SK-N-SH (cell line): ENCODE results near the gene CERS6. TPM values are rescaled to one million over a fixed set of nuclear protein-coding genes. Genes with fewer than 3 reads are reported as not detected.

Experiments
- CTCF ChIA-PET: fragments of 300-600, 350-600 bp; formaldehyde crosslinking; extraction: SDS; loops from one replicate; lab custom pipeline; 2021; lab: Yijun Ruan, JAX
- POLR2A ChIA-PET: fragments of 350-600 bp; sonication (Branson Sonifier 250); formaldehyde crosslinking; extraction: SDS; loops from one replicate; lab custom pipeline; 2020; ENCODE audit warnings: antibody characterized with exemption, inconsistent platforms; lab: Yijun Ruan, JAX
- DNase-seq: peaks from one replicate; pipeline ENCODE4 v3.0.0; 2012
- H2AFZ ChIP-seq: fragments of 200-600 bp; sonication (generic); 2 replicates; pipeline ENCODE4 v1.8.1; 2016; ENCODE audit warnings: antibody characterized with exemption, mild to moderate bottlenecking, low read depth
- H3F3A ChIP-seq: fragments of 200-600 bp; sonication (generic); replicated peaks from 2 replicates; pipeline ENCODE3; 2016; ENCODE audit warnings: antibody characterized with exemption, mild to moderate bottlenecking; ENCODE audit not compliant: insufficient read depth
- H3K27ac ChIP-seq, 2 experiments: fragments of 200-500 bp in 1 of 2; fragments of 200-600 bp in 1 of 2; sonication (Bioruptor generic) in 1 of 2; sonication (generic), shearing (Covaris generic) in 1 of 2; 2 replicates each; pipeline versions ENCODE4 v1.5.1 to v1.6.1; 2014 to 2016; ENCODE audit warnings: low read depth in 2 of 2, inconsistent platforms in 1 of 2, low read length in 1 of 2, mild to moderate bottlenecking in 1 of 2, mixed read lengths in 1 of 2
- H3K27me3 ChIP-seq: fragments of 200-600 bp; sonication (generic), shearing (Covaris generic); 2 replicates; pipeline ENCODE4 v1.6.1; 2016; ENCODE audit warnings: mixed run types; ENCODE audit not compliant: insufficient read depth
- H3K36me3 ChIP-seq, 2 experiments: fragments of 200-500 bp in 1 of 2; fragments of 200-600 bp in 1 of 2; sonication (Bioruptor generic) in 1 of 2; sonication (generic) in 1 of 2; replicated peaks in 1 of 2; 2 replicates each; pipeline versions ENCODE3 to v1.5.1; 2014 to 2016; ENCODE audit warnings: low read length in 1 of 2, mild to moderate bottlenecking in 1 of 2; ENCODE audit not compliant: insufficient read depth in 2 of 2, control insufficient read depth in 1 of 2
- H3K4me1 ChIP-seq, 2 experiments: fragments of 200-500 bp in 1 of 2; fragments of 200-600 bp in 1 of 2; sonication (Bioruptor generic) in 1 of 2; sonication (generic), shearing (Covaris generic) in 1 of 2; 2 replicates each; pipeline versions ENCODE4 v1.5.1 to v1.6.1; 2014 to 2016; ENCODE audit warnings: low read depth in 1 of 2, low read length in 1 of 2, mixed run types in 1 of 2; ENCODE audit not compliant: insufficient read depth in 2 of 2, control insufficient read depth in 1 of 2
- H3K4me2 ChIP-seq: fragments of 200-600 bp; sonication (generic), shearing (Covaris generic); 2 replicates; pipeline ENCODE4 v1.6.1; 2017; ENCODE audit warnings: mixed run types
- H3K4me3 ChIP-seq, 2 experiments: fragments of 200-500 bp in 1 of 2; fragments of 200-600 bp in 1 of 2; sonication (Bioruptor generic) in 1 of 2; sonication (generic), shearing (Covaris generic) in 1 of 2; 2 replicates each; pipeline versions ENCODE4 v1.5.1 to v1.8.1; 2014 to 2016; ENCODE audit warnings: low read depth in 2 of 2, inconsistent platforms in 1 of 2, low read length in 1 of 2, mild to moderate bottlenecking in 1 of 2, mixed read lengths in 1 of 2, moderate library complexity in 1 of 2
- H3K79me2 ChIP-seq: fragments of 200-600 bp; sonication (generic); 2 replicates; pipeline ENCODE4 v1.8.1; 2017; ENCODE audit warnings: mild to moderate bottlenecking; ENCODE audit not compliant: insufficient read depth
- H3K9ac ChIP-seq: fragments of 200-600 bp; sonication (generic); 2 replicates; pipeline ENCODE4 v1.6.1; 2017; ENCODE audit warnings: mixed run types
- H3K9me2 ChIP-seq: fragments of 200-600 bp; sonication (generic); 2 replicates; pipeline ENCODE4 v1.6.1; 2017; ENCODE audit warnings: mixed run types
- H3K9me3 ChIP-seq: fragments of 200-600 bp; sonication (generic); 2 replicates; pipeline ENCODE4 v1.6.1; 2017; ENCODE audit warnings: mixed run types, mild to moderate bottlenecking, moderate library complexity
- H4K20me1 ChIP-seq: fragments of 200-600 bp; sonication (generic); 2 replicates; pipeline ENCODE4 v1.6.1; 2017; ENCODE audit warnings: mild to moderate bottlenecking, mixed run types; ENCODE audit not compliant: insufficient read depth
- ELF1 ChIP-seq: IDR thresholded peaks from 2 replicates; pipeline ENCODE4 v1.4.0; 2012
- EP300 ChIP-seq, 2 experiments: IDR thresholded peaks; 2 replicates each; pipeline versions ENCODE4 v1.4.0 to v1.6.1; 2012; ENCODE audit warnings: borderline replicate concordance in 1 of 2, low read depth in 1 of 2, low read length in 1 of 2
- FOSL2 ChIP-seq: IDR thresholded peaks from 2 replicates; pipeline ENCODE4 v1.4.0; 2012; ENCODE audit warnings: low read depth, mild to moderate bottlenecking, moderate library complexity, borderline replicate concordance
- FOXM1 ChIP-seq: IDR thresholded peaks from 2 replicates; pipeline ENCODE4 v1.4.0; 2012; ENCODE audit warnings: low read depth, mild to moderate bottlenecking
- GABPA ChIP-seq: IDR thresholded peaks from 2 replicates; pipeline ENCODE4 v1.4.0; 2012; ENCODE audit warnings: low read depth, mild to moderate bottlenecking
- GATA2 ChIP-seq: sonication (generic); formaldehyde crosslinking; IDR thresholded peaks from 2 replicates; pipeline ENCODE4 v1.5.0; 2020; ENCODE audit warnings: mild to moderate bottlenecking, missing genetic modification reagents
- IRF3 ChIP-seq: fragments of 150-350 bp; IDR thresholded peaks from 2 replicates; pipeline ENCODE4 v1.6.1; 2016; ENCODE audit warnings: mild to moderate bottlenecking, low read depth, low read length
- JUND ChIP-seq: IDR thresholded peaks from 2 replicates; pipeline ENCODE4 v1.4.0; 2012
- NFIC ChIP-seq: IDR thresholded peaks from 2 replicates; pipeline ENCODE4 v1.4.0; 2012; ENCODE audit warnings: borderline replicate concordance
- NRF1 ChIP-seq: IDR thresholded peaks from 2 replicates; pipeline ENCODE4 v1.6.1; 2012; ENCODE audit warnings: low read depth, mild to moderate bottlenecking, low read length
- POLR2AphosphoS5 ChIP-seq: IDR thresholded peaks from 2 replicates; pipeline ENCODE4 v1.6.1; 2012; ENCODE audit warnings: low read depth, low read length
- RAD21 ChIP-seq: IDR thresholded peaks from 2 replicates; pipeline ENCODE4 v1.6.1; 2012; ENCODE audit warnings: mild to moderate bottlenecking, low read length
- RCOR1 ChIP-seq: fragments of 150-350 bp; IDR thresholded peaks from 2 replicates; pipeline ENCODE4 v1.6.1; 2017; ENCODE audit warnings: antibody characterized with exemption, low read length
- RFX5 ChIP-seq: IDR thresholded peaks from 2 replicates; pipeline ENCODE4 v1.6.1; 2012; ENCODE audit warnings: mild to moderate bottlenecking, improper control_type of control experiment, low read length
- SIN3A ChIP-seq: IDR thresholded peaks from 2 replicates; pipeline ENCODE4 v1.6.1; 2012; ENCODE audit warnings: low read depth, mild to moderate bottlenecking, low read length, moderate library complexity, borderline replicate concordance
- TCF12 ChIP-seq: IDR thresholded peaks from 2 replicates; pipeline ENCODE4 v1.4.0; 2012
- ZBTB33 ChIP-seq: IDR thresholded peaks from 2 replicates; pipeline ENCODE4 v1.4.0; 2012; ENCODE audit warnings: low read depth, borderline replicate concordance
- WGBS: methylation state at CpG from one replicate; pipeline ENCODE4 v1.1.6; 2017; ENCODE audit warnings: low lambda C conversion rate; 5-methylcytosine and 5-hydroxymethylcytosine counted together
- polyA plus RNA-seq, 3 experiments: library from polyadenylated mRNA; depleted of rRNA; stranded (reverse); fragments of >200 nt; gene quantifications; 2 replicates each; pipeline ENCODE4 v1.2.3, GENCODE V29; 2012
- TF ChIP-seq, protein P1 (sequence below): IDR thresholded peaks from 2 replicates; pipeline ENCODE4 v1.4.0; 2012; ENCODE audit warnings: low read depth
- TF ChIP-seq, protein P2 (sequence below): fragments of 150-350 bp; IDR thresholded peaks from 2 replicates; pipeline ENCODE4 v1.6.1; 2017; ENCODE audit warnings: antibody characterized with exemption, low read length, low read depth, borderline replicate concordance
- TF ChIP-seq, protein P3 (sequence below): IDR thresholded peaks from 2 replicates; pipeline ENCODE4 v1.6.1; 2012; ENCODE audit warnings: mild to moderate bottlenecking, low read depth, low read length, moderate library complexity

Gene CERS6
- polyA plus RNA-seq, 1 of the 3 experiments (the other 2 are of a cell fraction): 1.8 TPM

DNA sequence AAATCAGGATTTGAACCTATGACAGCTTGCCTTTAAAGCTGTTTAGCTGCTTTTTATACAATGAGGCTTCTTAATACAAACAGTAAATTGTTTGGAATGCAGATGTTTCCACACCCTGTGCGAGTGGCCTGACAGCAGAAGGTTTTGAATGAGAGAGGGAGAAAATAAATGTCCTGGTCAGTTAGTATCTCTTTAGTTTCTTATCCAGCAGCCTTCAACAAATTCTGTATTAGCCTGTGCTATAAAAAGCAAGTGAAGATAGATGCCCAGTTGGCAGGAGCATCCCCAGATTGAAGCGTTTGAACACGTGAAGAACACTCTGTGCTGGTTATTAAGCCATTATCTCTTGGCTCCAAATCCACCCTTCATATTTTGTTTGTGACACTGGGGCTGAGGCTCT, 70.6 kb downstream of the CERS6 start:
- TF ChIP-seq IRF3: no peak
- no peak for TF ChIP-seq FOSL2
- TF ChIP-seq NFIC: no peak
- TF ChIP-seq, protein P1, sequence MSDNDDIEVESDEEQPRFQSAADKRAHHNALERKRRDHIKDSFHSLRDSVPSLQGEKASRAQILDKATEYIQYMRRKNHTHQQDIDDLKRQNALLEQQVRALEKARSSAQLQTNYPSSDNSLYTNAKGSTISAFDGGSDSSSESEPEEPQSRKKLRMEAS: no peak
- TF ChIP-seq NRF1: no peak
- no peak for TF ChIP-seq FOXM1
- no peak for TF ChIP-seq RFX5
- TF ChIP-seq, protein P2, sequence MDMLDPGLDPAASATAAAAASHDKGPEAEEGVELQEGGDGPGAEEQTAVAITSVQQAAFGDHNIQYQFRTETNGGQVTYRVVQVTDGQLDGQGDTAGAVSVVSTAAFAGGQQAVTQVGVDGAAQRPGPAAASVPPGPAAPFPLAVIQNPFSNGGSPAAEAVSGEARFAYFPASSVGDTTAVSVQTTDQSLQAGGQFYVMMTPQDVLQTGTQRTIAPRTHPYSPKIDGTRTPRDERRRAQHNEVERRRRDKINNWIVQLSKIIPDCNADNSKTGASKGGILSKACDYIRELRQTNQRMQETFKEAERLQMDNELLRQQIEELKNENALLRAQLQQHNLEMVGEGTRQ: no peak
- TF ChIP-seq GABPA: no peak
- TF ChIP-seq TCF12: no peak
- no peak for TF ChIP-seq GATA2
- no peak for TF ChIP-seq EP300 (IDR thresholded peaks at IDR 0.05; ENCODE audit: borderline replicate concordance in 1 of 2, low read depth in 1 of 2, low read length in 1 of 2)
- TF ChIP-seq RCOR1: no peak
- TF ChIP-seq SIN3A: no peak
- no peak for TF ChIP-seq JUND
- no peak for TF ChIP-seq ZBTB33
- TF ChIP-seq ELF1: no peak
- no peak for TF ChIP-seq RAD21
- no peak for TF ChIP-seq POLR2AphosphoS5
- TF ChIP-seq, protein P3, sequence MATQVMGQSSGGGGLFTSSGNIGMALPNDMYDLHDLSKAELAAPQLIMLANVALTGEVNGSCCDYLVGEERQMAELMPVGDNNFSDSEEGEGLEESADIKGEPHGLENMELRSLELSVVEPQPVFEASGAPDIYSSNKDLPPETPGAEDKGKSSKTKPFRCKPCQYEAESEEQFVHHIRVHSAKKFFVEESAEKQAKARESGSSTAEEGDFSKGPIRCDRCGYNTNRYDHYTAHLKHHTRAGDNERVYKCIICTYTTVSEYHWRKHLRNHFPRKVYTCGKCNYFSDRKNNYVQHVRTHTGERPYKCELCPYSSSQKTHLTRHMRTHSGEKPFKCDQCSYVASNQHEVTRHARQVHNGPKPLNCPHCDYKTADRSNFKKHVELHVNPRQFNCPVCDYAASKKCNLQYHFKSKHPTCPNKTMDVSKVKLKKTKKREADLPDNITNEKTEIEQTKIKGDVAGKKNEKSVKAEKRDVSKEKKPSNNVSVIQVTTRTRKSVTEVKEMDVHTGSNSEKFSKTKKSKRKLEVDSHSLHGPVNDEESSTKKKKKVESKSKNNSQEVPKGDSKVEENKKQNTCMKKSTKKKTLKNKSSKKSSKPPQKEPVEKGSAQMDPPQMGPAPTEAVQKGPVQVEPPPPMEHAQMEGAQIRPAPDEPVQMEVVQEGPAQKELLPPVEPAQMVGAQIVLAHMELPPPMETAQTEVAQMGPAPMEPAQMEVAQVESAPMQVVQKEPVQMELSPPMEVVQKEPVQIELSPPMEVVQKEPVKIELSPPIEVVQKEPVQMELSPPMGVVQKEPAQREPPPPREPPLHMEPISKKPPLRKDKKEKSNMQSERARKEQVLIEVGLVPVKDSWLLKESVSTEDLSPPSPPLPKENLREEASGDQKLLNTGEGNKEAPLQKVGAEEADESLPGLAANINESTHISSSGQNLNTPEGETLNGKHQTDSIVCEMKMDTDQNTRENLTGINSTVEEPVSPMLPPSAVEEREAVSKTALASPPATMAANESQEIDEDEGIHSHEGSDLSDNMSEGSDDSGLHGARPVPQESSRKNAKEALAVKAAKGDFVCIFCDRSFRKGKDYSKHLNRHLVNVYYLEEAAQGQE: no peak
- no peak overlapping the region for H3K27ac ChIP-seq
- no peak overlapping the region for H3K9ac ChIP-seq
- ChIA-PET POLR2A (no interaction called here), CTCF (no interaction called here)
- 94% methylated on average over 3 of the region's 3 CpGs for WGBS
- peaks cover 0 to 15% of the 10 kb centered on the region in 2 experiments; a peak in 2 of 4 replicates for H3K4me1 ChIP-seq
- no peak overlapping the region for H3K4me3 ChIP-seq
- no peaks in the 10 kb centered on the region for H3F3A ChIP-seq
- H4K20me1 ChIP-seq: no peaks in the 10 kb centered on the region
- H3K27me3 ChIP-seq: no peaks in the 10 kb centered on the region
- DNase-seq: no peak
- H3K9me2 ChIP-seq: no peaks in the 10 kb centered on the region
- no peaks in the 10 kb centered on the region for H3K36me3 ChIP-seq
- no peak overlapping the region for H3K4me2 ChIP-seq
- H3K9me3 ChIP-seq: no peaks in the 10 kb centered on the region
- H3K79me2 ChIP-seq: no peaks in the 10 kb centered on the region
- no peak overlapping the region for H2AFZ ChIP-seq
